Measurements from ENCODE around the gene ITGA4.

Gene ITGA4

GRCh38 chr2:181581534-181581933 lies 124.3 kb downstream of the ITGA4 start:
- DNase-seq (ENCODE audit: extremely low spot score): no peak
- CTCF ChIA-PET: no interaction called here
- POLR2A ChIA-PET: no interaction called here
- TF ChIP-seq, protein P1, sequence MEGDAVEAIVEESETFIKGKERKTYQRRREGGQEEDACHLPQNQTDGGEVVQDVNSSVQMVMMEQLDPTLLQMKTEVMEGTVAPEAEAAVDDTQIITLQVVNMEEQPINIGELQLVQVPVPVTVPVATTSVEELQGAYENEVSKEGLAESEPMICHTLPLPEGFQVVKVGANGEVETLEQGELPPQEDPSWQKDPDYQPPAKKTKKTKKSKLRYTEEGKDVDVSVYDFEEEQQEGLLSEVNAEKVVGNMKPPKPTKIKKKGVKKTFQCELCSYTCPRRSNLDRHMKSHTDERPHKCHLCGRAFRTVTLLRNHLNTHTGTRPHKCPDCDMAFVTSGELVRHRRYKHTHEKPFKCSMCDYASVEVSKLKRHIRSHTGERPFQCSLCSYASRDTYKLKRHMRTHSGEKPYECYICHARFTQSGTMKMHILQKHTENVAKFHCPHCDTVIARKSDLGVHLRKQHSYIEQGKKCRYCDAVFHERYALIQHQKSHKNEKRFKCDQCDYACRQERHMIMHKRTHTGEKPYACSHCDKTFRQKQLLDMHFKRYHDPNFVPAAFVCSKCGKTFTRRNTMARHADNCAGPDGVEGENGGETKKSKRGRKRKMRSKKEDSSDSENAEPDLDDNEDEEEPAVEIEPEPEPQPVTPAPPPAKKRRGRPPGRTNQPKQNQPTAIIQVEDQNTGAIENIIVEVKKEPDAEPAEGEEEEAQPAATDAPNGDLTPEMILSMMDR (IDR thresholded peaks at IDR 0.05; ENCODE audit: control extremely low read depth, extremely low read depth, low read depth, missing control alignments): no peak

DNA sequence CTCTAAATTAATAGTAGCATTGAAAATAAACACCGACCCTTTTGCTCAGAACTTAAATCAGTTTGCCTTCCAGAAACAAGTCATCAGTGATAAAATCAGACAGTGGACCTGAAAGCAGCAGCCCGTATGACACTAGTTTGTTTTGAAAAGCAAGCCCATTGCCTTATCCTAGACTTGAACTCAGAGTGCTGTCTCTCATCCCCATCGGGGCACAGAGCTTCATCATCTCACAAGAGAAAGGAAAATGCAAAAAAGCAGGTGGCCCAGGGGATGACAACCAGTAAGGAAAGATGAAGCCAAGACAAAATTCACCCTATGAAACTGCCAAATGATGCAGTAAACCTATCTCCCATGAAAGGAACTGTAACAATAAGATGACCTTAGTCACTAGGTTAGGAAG lies 128.5 kb downstream of the ITGA4 start:
- TF ChIP-seq, protein P1 (IDR thresholded peaks at IDR 0.05; ENCODE audit: control extremely low read depth, extremely low read depth, low read depth, missing control alignments): no peak
- ChIA-PET POLR2A (no interaction called here), CTCF (interaction anchor here (1.7 to 2.6 kb wide), 4 partner anchors 12 to 129 kb away, joined by 4 to 9 read pairs (median 6); no protein-coding TSS in a partner anchor)
- DNase-seq (ENCODE audit: extremely low spot score): no peak
